HG02571 (cell line): ENCODE measurements around the gene CABLES2.

Experiments
- ATAC-seq: cut with Tn5 transposase; IDR thresholded peaks from one replicate; pipeline ENCODE4 v1.9.1; 2021; ENCODE audit warnings: mild to moderate bottlenecking, moderate library complexity; ENCODE audit not compliant: unreplicated experiment

Gene CABLES2

DNA sequence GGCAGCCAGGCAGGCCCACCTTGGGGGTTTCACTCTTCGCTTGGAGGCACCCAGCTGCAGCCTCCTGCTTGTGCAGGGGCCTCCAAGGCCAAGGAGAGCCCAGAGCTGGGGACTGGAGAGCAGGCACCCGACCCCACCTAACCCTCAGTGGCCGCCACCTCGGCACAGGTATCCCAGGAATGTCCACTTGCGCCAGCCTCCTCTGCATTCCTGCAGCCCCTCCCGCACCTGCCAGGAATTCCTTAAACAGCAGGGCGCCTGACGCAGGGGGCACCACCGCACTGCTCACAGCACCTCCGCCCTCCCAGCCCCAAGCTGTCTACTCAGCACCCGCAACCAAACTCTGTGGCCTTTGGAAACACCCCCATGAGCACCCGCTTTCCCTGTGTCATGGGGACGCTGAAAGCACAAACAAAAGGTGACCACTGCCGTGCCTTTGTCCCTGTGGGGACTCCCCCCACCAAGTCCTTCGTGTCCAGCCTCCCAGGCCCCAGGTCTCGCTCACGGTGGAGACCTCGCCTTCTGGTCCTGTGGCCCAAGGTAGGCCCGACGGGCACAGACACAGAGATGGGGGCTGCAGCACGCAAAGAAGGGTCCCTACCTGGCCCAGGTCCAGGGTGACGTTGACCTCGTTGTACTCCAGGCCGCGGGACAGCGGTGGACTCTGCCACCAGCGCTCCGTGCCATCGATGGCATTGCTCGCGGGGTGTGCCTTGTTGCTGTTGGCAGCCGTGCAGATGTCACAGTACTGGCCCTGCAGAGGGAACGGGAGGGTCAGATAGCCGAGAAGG is 45.1 kb downstream of the CABLES2 start:
- no peak for ATAC-seq

DNA sequence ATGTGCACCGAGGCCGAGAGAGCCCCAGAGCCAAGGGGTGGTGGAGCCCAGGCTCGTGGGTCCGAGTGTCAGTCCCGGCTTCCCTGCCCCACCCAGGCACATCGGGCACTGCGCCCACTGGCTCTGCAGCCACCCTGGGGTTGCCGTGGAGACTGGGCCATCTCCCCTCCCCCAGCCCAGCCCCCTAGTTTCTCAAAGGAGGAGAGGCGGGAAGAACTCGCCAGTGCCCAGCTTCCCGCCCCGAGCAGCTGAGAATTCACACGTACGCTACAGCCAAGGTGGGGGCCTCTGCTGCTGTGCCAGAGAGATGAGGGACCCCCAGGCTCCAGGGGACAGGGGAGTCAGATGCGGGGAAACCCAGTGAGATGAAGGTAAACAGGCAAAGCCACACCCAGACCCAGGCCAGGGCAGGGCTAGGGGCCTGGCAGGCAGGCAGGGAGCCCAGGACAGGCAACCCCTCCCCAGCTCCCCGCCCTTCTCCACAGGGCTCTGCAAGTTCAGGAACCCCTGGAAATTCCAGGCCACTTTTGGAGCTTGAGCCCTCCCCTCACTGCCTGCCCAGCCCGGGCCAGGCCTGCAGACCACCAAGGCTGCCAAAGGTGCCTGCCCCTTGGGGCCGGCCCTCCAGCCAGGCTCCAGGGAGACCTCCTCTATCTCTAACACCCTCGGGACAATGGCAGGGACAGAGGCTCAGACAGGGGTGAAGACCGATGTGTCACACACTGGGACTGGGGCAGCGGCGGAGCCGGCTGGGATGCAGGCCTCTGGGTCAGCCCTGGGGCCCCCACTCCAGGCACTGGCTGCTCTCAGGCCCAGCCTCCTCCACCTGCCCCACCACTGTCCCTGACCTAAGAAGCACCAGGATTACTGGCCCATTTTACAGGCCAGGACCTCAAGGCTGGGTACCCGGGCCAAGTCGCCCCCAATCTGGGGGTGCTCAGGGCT is 46.0 kb downstream of the CABLES2 start:
- ATAC-seq, result no peak

DNA sequence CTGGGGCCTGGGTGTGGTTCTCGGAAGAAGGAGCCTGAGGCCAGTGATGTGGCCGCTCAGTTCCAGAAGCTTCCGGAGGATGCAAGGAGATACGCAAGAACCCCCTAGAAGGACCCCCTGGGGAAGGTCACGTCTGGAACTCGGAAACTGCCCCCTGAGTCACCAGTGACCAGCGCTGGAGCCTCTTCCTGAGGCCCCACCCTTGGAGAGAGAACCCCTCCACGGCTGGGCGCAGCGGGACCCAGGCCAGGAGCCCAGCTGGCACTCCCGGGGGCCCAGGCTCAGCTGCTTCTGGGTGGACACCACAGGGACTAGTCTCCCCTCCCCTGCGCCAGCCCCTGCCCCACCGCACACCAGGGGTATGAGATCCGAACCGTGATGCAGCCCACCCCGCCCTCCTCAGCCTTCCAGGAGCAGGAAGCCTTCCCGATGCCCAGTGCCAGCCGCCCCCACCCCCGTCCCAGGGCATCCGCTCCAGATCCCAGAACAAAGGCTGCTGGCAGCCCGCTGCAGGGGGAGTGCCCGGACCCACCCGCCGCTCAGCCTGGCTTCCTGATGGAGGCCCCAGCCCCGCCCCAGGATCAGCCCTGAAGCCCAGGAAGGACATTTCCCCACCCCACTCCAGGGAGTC is 47.5 kb downstream of the CABLES2 start:
- ATAC-seq, result no peak

DNA sequence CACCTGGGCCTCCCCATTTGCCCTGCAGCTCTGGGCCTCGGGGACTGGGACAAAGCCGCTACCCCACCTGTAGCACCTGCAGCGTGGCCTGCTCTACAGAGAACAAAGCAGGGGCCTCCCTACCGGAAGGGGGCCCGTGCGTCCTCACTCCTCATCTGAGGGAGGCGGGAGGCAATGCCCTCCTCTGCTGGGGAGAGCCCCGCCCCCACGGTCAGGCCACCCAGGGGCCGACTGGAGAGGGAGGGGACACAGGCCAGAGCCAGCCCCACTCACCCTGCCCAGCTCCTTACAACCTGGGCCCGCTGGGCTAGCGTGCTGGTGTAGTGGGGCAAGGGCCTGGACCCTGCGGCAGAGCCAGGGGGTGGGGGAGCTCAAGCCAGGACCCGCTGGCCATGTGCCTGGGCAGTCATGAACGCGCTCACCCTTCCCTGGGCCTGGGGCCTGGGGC is 48.0 kb downstream of the CABLES2 start:
- ATAC-seq, result no peak

DNA sequence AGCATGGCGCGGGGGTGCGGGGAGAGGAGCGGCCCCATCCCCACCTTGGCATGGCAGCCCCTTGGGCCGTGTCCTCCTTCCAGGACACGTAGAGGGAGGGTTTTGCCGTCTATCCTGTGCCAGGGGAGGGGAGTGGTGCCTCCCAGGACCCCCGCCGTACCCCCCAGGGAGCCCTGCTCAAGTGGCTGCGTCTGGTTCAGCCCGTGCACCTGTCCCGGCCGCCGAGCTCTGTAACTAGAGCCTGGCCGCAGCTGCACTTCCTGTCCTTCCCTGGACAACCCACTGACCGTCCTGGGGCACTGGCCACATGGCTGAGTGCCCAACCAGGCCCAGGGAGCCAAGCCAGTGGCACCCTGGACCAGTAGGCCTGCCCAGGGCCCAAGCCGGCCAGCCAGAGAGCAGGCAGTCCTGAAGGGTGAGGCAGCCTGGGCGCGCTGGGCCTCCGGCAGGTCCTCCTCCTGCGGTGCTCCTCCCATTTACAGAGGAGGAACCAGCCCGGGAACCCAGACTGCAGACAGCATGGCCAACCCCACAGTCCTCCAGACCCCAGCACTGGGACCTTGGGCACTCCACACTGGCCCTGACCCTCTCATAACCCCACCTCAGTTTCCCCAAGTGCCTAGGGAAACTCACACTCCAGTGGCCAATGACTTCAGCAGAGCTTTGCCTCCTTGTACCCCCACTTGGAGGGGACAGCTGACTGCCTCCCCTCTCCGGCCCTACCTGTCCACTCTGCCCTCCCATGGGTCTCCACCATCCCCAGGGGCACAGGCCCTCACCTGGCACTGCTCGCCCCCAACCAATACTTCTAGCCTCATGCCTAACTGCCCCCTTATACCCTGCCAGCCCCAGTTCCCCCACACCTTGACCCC is 48.7 kb downstream of the CABLES2 start:
- no peak for ATAC-seq

DNA sequence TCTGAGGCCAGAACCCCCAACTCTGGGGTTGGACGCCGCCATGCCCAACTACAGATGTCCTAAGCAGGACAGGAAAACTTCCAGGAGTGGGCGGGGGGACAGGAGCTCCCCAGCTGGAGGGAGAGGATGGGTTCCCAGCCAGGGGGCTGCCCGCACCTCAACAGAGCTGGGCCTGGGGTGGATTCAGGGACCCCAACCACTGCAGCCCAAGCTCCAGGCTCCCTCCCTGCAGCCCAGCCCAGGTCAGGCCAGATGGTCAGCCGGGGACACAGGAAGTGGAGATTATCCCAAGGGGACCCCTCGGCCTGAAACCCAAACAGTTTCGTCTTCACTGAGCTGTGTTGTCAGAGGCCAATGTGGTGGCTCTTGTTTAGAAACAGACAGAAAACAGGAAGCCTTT is 49.4 kb downstream of the CABLES2 start:
- no peak for ATAC-seq

DNA sequence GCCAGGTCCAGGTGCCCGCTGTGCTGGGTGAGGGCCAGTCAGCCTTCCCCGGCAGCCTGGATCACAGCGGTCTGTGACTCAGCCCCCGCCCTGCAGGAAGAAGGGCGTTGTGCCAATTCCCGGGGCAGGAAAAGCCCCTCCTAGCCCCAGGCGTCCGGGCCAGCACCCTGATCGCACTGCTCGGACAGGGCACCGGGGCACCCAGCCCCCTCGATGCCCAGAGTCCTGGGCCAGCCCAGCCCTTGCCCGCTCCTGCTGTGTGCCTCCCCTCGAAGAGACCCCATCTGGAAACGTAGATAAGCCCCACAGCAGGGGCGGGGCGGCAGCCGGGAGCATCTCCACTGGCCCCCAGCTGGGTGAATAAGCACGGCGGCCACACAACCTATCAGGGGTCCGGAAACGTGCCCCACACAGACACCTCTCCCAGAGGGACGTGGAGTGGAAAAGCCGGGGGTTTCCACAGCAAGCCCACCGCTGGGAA is 49.9 kb downstream of the CABLES2 start:
- ATAC-seq, result no peak

DNA sequence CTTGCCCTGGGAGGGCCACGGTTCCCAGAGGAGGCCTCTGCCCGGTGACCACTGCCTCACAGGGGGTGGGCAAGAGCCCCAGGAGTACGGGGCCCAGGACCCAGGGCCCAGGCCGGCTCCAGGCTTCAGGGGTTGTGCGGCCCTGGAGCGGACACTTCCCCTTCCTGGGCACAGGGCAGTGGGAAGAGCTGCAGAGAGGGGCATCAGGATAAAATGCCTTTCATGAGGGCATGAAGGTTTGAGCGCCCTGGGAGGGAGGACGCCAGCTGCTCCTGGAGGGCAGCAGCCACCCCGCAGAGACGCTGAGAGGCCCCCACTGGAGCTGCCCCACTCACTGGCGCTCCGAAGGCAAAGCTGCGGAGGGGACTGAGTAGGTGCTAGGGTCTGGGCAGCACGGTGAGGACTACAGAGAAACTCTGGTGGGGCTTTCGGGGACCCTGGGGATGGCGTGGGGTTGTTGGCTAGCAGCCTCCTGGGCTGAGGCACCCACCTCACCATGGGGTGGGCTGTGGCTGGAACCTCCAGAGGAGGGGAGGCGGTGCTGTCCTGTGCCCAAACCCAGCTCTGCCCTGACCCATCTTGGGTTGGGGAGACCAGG is 50.4 kb downstream of the CABLES2 start:
- ATAC-seq, result no peak

DNA sequence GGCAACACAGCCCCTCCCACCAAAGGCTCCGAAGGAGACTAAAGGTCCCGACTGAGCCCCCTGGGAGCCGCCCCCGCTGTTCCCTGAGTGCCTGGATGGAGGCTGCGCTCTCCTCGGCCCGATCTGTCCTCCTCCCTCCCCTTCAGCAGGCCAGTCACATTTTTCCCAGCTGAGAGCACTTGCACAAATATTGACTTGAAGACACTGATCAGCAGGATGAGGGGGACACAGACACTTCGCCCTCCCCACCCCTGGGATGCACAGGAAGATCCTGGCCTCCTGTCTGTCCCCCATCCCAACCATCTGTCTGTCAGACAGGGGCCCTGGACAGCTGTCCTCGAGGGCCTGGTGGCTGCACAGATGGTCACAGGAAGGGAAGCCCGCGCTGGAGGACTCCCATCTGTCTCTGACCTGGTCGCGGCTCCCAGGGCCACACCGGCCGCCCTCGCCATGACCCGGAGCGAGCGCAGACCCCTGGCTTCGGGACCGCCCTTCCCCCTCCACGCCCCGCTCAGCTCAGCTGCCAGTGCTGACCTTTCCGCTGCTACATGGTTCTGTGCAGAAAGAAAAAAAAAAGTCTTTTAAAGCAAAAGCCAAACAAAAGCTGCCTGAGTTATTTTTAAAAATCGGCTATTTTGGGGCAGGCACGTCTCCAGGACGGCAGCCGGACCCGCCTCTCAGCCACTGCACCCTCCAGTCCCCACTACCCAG is 51.1 kb downstream of the CABLES2 start:
- ATAC-seq, result no peak

DNA sequence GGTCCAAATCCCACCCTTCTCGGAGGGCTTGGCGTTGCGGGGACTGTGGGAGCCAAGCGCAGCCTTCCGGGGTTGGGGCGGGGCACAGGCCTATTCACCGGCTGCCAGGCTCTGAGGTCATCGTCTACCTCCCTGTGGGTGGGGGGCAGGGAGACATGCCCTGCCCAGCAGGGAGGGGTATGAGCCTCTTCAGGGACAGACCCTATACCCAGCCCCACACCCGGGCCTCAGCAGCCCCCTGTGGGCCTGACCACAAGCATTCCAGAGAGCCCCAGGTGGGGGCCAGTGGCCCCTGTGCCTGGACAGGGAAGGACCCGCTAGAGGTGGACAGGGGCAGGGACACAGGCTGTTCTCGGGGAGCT is 51.6 kb downstream of the CABLES2 start:
- ATAC-seq, result no peak

DNA sequence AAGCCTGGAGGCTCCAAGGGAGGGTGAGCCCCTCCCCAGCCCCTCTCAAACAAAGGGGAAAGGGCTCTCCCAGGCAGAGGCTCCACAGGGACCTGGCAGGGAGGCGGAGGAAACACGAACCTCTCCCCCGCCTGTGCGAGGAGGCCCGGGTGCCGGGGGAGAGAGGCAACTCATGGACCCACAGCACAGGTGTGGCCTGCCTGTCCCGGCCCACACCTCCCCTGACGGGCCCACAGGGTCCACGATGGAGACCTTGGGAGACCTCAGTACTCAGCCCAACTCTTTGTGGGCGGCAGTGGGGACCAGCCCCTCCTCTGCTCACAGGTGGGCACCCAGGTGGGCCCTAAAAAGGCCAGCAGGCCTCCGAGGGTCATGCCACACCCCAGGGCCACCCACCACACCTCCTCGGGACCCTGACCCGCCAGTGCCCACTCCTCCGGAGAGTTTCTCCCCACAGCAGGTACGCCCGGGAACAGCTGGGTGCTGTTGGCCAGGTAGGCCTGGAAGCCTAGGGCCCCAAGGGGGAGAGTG is 52.2 kb downstream of the CABLES2 start:
- ATAC-seq, result no peak

DNA sequence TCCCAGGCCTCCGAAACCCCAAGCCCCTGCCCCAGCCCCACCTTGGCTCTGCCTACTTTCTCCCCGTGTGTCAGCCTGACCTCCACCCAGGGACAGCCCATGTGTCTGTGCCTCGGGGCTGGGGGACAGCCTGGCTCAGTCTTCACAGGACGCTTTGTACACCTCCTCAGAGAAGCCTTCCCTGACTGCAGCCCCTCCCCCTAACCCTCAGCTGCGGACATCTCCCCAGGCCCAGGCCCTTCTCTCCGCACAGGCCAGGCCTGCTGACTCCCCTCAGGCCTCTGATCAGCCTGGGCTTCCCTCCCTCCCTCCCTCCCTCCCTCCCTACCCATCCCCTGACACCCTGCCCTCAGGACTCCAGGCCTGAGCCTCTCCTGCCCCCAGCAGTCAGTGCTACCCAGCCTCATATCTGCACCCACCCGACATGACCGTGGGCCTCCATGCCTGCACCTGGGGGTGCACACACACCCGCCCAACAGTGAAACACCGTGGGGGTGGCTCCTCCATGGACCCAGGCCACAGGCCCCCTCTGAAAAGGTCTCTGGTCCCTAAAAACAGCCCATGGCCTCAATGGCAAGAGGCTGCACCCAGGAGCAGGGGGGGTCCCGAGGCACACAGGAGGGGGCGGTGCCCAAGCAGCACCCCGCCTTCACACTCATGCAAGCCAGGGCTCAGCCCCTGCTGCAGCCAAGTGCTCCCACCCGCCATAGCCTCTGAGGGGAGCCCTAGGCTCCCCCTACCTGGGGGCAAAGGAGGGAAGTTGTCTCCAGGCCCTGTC is 52.9 kb downstream of the CABLES2 start:
- no peak for ATAC-seq

DNA sequence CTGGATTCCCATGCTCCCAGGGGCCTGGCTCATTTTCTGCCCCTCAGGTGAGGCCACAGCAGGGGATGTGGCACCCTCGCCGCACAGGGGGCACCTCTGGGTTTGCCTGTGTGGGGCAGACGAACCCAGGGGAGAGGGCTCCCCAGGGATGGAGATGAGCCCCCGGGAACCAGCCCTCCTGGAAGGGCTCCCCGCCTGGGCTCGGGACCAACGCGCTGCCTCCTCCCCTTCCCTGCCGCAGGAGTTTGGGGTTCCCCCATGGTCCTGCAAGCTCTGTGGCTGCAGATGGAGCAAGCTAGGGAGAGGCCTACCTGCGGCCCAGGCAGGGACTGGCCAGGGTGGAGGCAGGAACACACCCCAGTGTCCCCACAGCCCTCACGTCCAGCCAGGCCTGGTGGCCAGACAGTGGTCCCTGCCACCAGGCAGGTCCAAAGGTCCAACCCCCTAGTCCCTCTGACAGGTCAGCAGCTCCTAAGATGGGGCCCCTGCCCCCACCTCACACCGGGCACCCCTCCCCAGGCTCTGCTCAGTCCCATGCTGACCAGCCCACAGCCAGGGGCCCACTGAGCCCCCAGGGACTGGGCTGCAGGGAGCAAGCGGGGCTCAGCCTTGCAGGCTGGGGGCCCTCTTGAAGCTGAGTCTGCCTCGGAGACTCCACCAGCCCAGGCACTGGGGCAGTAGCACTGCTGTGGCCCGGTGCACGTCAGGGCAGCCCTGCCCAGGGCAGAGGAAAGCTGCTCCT is 53.6 kb downstream of the CABLES2 start:
- no peak for ATAC-seq

DNA sequence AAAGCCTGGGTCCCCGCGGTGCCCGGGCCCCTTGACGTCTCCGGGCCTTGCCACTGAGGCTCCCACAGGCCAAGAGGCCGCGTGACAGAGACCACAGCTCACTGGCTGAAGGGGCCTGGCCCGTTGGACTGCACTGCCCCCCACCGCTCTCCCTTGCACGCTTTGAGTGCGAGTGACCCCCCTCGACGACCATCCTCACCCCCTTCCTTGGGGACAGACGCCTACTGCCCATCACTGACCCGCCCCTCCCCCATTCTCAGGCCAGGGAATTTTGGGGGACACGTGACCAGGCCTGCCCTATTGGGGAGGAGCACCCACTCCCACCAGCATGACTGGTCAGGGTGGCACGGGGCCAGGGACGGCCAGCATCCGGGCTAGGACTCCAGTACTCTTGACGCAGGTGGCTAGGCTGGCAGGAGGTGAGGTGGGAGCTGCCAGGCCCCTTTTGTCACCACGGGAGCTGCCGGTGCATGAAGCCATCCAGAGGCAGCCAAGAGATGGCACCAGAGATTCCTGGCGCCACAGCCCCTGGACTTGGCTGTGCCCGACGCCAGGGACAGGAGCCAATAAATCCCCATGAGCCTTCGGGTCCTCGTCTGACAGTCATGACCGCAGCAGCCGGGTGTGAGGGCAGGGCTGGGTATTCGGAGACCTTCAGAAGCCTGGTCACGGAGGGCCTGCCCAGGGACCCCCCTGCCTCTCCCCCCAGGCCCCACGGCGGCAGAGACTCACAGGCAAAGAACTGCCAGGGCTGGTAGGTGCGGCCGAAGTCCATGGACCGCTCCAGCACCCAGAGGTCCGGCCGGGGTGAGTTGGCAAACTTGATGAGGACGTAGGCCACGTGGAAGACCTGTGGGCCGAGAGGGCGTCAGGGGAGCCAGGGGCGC is 54.4 kb downstream of the CABLES2 start:
- no peak for ATAC-seq

DNA sequence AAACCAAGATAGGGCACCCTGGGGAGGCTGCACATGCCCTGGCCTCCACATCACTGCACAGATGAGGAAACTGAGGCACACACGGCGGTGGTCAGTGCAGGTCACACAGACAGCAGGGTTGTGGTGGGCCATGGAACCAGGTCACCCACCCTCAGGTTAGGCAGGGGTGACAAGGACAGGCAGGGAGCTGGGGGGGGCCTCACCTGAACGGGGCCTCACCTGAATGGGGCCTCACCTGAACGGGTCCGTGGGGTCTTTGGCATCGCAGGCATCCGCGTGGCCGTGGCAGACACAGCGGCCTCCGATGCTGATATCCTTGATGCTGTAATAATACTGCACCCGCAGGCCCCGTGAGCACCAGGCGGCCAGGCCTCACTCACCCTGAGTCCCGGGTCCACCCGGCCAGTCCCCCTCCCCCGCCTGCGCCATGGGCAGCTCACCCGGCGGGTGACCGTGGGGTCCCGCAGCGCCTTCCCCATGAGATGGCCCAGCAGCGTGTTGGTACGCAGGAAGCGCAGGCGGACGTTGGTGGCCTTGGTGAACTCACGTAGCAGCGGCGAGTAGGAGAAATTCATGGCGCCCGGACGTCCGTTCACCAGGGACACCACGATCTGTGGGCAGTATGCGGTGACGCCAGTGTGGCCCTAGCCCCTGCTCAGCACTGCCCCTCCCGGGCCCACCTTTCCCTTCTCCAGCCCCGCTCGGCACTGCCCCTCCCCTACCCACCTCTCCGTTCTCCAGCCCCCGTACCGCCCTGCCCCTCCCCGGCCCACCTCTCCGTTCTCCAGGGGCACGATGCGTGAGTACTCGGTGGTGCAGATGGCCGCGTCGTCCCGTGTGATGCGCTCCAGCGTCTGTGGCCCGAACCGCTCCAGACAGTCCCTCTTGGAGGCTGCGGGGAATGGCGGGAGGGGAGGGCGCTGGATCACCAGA is 55.4 kb downstream of the CABLES2 start:
- ATAC-seq, result no peak
